AG04449 (cell line): Measurements from ENCODE around the gene C11orf21.

Experiments
- CTCF ChIA-PET: fragments of 350-600 bp; formaldehyde crosslinking; extraction: SDS; loops from one replicate; lab custom pipeline; 2021; ENCODE audit warnings: antibody characterized with exemption; lab: Yijun Ruan, JAX
- POLR2A ChIA-PET: fragments of 400-600, 350-600 bp; formaldehyde crosslinking; extraction: SDS; loops from one replicate; lab custom pipeline; 2020; ENCODE audit warnings: antibody characterized with exemption, inconsistent platforms; lab: Yijun Ruan, JAX
- DNase-seq: peaks from one replicate; pipeline ENCODE4 v3.0.0-alpha.2; 2010; ENCODE audit warnings: low read depth, low spot score
- H3K4me3 ChIP-seq: 2 replicates; pipeline ENCODE4 v1.5.1; 2011; ENCODE audit warnings: low read depth, mild to moderate bottlenecking, control low read depth, low read length
- CTCF ChIP-seq: IDR thresholded peaks from one replicate; pipeline ENCODE4 v1.5.1; 2011; ENCODE audit warnings: mild to moderate bottlenecking, moderate library complexity, low read length, control low read depth, inconsistent platforms; ENCODE audit not compliant: insufficient read depth; ENCODE audit errors: missing control alignments

The C11orf21 gene

GRCh38 chr11:2264366-2265053 lies 37.2 kb downstream of the C11orf21 start:
- DNase-seq, result no peak
- no peak for TF ChIP-seq CTCF
- ChIA-PET POLR2A (no interaction called here), CTCF (no interaction called here)
- H3K4me3 ChIP-seq, result no peak overlapping the region

DNA sequence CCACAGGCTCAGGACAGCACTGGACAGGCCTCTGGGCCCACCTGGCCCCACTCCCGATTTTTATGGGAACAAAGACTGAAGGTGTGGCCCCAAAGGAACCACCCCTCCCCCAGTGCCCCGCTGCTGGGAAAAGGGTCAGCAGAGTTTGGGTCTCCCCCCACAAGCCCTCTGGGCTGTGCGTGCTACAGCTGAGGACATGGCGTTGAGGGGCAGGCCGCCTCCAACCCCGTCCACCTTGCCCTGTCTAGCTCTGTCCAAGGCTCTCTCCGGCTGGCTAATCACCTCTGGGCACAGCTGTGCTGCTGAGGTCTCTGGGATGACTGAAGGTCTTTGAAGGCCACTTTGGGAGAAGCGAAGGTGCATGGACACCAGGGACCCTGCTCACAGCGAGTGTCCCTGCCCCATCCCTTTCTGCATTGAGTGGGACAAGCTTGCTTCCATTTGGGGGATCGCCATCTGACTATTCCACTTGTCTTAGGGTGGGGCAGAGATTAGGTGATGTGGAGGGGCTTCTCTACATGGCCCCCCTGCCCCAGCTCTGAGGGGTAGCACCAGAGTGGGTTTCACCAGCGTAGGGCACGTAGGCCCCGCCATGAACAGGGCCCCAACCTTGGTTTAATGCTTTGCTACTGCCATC lies 37.9 kb downstream of the C11orf21 start:
- no peak for TF ChIP-seq CTCF
- ChIA-PET CTCF (no interaction called here), POLR2A (no interaction called here)
- H3K4me3 ChIP-seq, result no peak overlapping the region
- no peak for DNase-seq

GRCh38 chr11:2263071-2263565 lies 38.6 kb downstream of the C11orf21 start:
- POLR2A ChIA-PET, result no interaction called here
- no peak for TF ChIP-seq CTCF

DNA sequence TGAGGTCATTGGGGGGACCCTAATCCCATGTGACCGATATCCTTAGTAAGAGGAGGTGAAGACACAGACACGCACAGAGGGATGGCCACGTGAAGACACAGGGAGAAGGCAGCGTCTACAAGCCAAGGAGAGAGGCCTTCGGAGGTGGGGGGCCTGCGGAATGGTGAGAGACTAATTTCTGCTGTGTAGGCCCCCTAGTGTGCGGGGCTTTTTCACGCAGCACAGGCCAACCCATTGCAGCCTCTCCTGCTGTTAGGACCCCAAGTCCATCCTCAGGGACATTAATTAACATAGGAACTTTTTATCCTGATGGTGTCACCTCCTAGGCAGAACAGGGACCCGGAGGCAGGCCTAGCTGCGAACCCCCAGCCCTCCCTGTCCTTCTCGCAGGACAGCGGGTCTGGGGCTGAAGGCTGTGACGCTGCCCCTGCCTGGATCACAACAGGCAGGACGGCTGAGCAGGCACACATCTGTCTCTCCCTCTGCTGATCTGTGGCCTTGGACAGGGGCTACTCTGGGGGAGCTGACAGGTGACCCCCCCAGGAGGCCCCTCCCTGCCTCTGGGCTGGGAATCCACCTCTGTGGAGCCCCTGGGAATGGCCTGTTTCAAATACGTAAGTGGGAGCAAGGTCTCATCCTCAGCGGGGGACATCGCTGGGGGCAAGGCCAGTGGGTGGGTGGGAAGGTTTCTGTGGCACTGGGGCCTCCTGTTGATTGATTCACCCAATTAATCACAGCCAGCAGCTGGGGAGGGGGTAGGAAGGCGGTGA lies 39.2 kb downstream of the C11orf21 start:
- no peak for DNase-seq
- ChIA-PET POLR2A (no interaction called here), CTCF (no interaction called here)
- no peak for TF ChIP-seq CTCF
- no peak overlapping the region for H3K4me3 ChIP-seq

More at GRCh38 chr11:2263071-2263565, 38.6 kb downstream of the C11orf21 start:
- CTCF ChIA-PET, result no interaction called here
- no peak for DNase-seq
- no peak overlapping the region for H3K4me3 ChIP-seq

GRCh38 chr11:2261436-2262230 lies 40.1 kb downstream of the C11orf21 start:
- no peak for TF ChIP-seq CTCF
- POLR2A ChIA-PET, result no interaction called here
- DNase-seq, result no peak

More at GRCh38 chr11:2261436-2262230, 40.1 kb downstream of the C11orf21 start:
- no peak overlapping the region for H3K4me3 ChIP-seq
- CTCF ChIA-PET, result no interaction called here
